ENCODE results near the gene MRC1.

Gene MRC1

DNA sequence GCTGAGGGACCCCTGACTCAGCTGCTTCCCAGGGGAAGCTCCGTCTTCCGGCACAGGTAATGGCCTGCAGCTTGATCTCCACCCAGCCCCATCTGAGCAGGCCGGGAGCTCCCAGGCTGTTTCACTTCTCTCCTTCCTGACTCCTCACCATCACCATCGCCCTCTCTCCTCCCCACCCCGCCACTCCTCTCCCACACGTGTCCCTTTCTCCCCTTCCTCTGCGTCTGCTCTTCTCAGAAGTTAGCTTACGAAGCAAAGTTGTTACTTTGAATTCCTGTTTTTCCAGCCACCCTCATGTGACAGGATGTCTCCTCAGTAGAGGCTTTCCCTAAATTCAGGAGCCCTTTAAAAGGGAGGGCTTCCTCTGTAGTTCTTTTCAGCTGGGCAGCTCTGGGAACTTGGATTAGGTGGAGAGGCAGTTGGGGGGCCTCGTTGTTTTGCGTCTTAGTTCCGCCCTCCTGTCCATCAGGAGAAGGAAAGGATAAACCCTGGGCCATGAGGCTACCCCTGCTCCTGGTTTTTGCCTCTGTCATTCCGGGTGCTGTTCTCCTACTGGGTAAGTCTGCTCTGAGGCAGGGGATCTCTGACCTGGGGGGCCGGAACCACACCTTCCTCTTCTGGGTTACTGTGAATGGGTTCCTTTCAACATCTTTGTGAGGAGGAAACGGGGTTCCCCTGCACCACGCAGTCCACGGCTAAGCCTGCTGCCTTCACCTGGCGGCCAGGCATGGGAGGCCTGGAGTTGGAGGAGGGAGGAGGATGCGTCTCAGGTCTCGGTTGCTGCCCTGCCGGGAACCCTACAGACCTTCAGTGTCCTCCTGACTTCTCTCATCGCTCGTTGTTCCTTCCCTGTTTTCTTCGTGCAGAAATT lies at the start of gene MRC1:
Gene MRC1, plus strand, starts transcription at position 378 of the 871 bp plus-strand sequence. Its CDS starts 118 bp downstream, at position 496.
- no peak for DNase-seq (ENCODE audit: low spot score)

DNA sequence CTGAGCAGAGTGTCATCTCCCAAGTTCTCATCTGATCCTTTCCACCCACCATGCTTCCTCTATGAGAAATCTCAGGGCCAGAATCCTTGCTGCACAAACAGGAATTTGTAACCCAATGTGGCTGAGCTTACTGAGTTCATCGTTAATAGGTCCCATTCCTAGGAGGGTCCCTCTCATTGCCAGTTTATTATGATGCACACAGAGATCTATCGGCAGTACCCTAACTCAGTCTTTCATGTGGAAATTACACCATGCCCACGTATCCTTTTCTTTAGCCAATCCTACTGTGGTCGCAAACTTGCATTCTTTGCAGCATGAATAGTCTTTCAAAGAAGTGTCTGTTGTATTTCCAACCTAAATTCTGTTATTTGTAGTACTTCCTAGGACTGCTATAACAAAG lies 45.0 kb upstream of the MRC1 start:
- DNase-seq (ENCODE audit: low spot score), result no peak

DNA sequence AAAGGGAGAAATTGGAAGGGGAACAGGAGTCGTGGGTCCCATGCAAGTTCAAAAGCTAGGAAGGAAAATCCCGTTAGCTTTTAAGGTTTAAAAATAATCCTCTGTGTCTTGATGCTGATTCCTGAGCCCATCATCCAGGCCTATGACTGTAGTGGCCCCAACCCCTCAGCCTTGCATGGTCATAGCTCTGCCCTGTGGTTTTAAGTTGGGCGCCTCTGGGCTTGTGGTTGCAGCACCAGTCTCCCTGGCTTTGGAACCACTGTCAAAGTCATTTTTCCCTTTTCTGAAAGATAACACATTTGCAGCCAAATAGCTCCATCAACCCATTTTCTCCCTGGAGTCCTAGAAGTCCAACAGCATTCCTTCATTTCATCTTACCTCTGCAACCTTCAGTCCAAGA lies 43.5 kb upstream of the MRC1 start:
- DNase-seq (ENCODE audit: low spot score), result no peak

DNA sequence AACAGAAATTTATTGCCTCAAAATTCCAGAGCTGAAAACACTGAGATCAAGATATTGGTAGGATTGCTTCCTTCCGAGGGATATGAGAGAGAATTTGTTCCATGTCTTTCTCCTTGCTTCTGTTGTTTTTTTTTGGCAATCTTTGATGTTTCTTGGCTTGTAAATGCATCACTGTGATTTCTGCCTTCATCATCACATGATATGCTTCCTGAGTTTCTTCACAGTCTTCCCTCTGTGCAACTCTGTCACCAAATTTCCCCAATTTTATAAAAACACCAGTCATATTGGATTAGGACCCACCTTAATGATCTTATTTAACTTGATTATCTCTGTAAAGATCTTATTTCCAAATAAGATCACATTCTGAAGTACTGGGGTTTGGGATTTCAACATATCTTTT lies 42.4 kb upstream of the MRC1 start:
- DNase-seq (ENCODE audit: low spot score), result no peak

DNA sequence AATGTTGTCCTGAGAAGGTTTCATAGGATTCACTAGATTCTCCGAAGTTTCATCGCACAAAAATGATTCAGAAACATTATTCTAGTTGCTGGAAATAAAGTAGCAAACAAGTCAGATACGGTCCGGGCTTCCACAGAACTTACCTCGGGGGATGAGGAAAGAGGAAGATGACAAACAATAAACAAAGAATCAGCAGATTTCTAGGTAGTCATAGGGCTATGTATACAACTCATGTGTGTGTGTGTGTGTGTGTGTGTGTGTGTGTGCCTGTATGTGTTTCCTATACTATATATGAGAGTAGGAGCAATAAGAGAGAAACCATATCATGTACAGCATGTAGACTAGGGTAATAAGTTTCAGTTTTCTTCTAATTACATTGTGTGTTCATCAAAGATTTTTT lies 40.7 kb upstream of the MRC1 start:
- no peak for DNase-seq (ENCODE audit: low spot score)

DNA sequence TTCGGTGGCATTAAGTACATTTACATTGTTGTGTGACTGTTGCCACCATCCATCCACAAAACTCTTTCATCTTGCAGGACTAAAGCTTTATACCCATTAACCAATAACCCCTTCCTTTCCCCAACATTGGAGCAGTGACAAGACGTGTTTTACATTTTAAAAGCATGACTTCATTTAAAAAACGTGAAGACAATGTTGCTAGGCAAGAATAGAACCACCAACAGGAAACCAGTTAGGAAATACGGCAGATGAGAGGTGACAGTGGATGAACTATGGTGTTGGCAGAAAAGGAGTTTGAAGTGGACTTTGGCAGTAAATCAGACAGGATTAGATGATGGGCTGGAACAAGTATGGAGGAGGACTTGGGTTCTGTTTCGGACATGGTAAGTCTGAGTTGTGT lies 40.2 kb upstream of the MRC1 start:
- DNase-seq (ENCODE audit: low spot score), result peak; percentile 57

DNA sequence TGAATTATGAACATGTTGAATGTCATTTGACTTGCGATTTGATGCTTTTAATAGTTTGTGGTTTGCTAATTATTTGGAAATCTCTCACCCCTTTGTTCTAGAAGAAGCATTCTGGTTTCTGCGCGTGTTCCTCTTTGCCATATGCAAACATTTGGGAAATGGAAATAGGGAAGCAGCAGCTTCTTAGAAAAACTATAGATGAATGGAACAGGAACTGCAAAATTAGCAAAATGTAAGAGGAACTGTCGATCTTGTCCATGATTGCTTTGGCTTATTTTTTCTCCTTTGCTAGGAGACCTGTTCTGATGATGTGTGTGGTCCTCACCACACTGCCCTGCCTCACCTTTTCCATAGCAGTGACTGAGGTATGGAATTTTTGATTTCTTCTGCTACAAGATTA lies 38.1 kb upstream of the MRC1 start:
- no peak for DNase-seq (ENCODE audit: low spot score)

DNA sequence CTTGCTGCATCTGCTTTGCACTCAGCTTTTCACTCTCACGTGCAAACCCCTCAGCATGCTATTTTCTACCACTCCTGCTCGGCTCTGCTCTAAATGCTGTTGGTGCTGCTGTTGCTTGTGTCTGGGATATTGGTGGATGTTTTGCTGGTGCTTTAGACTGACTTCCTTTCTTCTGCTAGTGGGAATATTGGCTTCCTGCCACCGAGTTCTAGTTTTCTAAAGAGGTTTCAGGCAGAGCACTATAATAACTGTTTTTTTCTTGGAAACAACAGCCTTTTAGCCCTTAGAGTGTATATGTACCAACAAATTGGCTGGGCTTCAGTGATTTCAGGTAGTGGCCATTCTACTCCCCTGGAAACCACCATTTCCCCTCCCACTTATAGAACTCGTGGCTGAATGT lies 29.4 kb upstream of the MRC1 start:
- DNase-seq (ENCODE audit: low spot score), result no peak

DNA sequence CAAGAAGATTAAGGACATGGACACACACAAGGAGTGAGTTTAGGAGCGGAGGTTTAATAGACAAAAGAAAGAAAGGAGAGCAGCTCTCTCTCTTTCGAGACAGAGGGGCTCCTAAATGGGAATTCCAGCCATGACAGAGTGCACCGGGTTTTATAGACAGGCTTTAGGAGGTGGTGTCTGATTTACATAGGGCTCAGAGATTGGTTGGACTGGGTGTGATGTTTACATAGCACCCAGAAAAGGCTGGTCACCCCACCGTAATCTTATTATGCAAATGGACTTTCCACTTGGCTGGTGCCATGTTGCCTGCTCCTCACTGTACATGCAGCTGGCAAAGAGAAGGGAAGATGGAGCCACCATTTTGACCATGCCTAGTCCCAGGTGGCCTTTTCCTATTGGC lies 28.4 kb upstream of the MRC1 start:
- no peak for DNase-seq (ENCODE audit: low spot score)

DNA sequence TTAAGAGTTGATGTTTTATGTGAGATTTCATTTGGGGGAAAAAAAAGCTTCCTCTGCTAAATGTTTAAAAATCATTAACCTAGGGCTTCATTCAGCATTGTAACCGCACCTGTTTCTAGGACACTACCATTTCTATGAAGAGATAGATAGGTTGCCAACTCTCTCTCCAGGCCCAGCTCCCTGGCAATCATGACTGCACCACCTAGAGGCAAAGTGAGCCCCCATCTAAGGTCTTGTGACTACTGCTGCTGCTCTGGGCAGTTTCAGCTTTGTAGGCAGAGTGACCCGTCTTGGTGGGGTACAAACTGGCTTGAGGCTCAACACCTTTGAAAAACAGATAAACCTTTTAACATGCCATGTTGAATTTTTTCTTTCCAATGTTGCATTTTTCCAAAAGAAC lies 27.3 kb upstream of the MRC1 start:
- DNase-seq (ENCODE audit: low spot score), result no peak

DNA sequence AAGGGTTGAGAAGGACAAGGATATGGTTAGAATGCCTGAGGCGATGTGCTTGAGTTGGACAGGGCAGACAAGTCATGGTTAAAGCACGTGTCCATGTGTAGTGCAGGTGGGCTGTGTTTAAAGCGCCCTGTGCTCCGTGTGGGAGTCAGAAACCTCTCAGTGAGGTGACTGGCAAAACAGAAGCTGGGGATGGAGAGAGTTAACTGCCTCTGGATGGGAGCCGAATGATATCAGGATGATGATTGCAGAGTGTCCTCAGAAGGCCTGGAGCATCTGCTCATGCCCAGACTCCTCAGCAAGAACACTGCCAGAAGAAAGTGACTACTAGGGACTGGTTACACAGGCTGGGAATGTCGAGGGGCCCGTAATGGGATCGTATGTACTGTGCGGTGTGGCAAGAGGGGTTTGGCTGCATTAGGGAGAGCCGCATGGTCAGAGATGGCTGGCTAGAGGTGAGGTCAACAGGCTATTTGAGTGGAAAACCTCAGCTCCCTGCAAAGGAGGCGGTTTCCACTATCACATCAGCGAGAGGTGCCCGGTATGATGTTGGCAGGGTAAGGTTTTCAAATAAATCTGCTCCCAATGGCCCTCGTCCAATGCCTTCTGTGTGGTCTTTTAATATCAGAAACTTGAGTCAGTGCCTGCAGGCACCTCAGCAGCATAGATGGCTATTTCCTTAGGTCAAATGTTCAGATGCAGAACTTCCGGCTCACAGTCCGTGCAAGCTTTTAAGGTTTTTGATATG lies 26.1 kb upstream of the MRC1 start:
- DNase-seq (ENCODE audit: low spot score), result peak; percentile 24

DNA sequence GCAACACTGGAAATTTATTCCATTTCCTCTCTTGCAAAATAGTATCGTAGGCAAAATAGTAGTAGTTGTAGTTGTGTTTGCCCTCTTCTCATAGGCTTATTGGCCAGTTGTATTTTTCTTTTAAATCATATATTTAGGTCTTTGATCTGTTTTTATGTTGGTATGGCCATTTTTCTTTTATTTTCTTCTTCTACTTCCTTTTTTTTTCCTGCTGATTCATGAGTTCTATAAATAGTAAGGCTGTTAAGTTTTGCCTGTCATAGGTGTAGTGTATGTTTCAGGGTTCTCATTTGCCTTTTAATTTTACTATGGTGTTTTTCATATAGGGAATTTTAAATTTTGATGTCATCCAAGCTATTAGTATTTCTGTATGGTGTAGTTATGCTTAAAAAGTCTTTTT lies 25.4 kb upstream of the MRC1 start:
- no peak for DNase-seq (ENCODE audit: low spot score)

DNA sequence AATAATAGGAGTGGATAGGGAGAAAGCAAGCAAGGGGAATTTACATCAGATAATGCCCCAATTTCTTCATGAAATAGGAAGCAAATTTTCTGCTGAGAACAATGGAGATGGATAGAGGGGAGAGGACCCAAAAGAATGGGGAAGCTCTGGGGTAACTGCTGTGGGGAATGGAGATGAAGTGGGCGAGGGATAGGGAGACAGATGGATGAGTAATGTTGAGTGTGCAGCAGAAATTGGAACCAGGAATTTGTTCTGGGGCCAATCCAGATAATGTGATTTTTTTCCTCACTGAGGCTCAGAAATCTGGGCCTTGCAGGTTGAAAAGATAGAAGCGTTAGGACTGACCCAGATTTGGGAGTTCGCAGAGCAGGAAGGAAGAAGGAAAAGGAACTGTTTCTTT lies 24.5 kb upstream of the MRC1 start:
- peak; percentile 46 for DNase-seq (ENCODE audit: low spot score)

DNA sequence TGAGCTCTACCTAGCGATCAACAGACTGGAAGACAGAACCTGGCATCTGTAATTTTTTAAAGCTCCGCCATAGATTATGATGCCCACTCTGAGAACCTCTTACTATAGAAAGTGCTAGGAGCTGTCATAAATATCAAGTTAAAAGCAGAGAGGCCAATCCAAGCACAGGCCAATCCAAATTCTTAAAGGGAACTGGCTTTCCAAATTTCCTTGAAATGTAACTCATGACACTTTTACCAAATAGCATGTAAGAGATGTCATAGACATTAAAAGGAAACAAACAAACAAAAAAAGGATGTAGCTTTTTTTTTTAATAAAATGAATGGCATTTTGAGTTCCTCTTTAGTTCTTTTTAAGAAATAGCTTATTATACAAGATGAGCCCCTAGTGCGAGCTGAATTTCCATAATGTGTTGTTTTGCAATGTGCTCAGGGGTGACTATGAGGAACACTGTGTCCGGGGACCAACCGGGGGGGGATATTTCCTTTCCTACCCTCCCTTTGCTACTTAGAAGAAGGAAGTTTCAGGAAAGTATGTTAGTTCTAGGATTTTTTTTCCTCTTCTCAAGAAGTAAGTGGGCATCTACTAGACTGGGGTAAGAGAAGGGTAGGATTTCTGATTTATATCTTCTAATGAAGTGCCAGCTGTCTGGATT lies 23.7 kb upstream of the MRC1 start:
- DNase-seq (ENCODE audit: low spot score), result no peak

DNA sequence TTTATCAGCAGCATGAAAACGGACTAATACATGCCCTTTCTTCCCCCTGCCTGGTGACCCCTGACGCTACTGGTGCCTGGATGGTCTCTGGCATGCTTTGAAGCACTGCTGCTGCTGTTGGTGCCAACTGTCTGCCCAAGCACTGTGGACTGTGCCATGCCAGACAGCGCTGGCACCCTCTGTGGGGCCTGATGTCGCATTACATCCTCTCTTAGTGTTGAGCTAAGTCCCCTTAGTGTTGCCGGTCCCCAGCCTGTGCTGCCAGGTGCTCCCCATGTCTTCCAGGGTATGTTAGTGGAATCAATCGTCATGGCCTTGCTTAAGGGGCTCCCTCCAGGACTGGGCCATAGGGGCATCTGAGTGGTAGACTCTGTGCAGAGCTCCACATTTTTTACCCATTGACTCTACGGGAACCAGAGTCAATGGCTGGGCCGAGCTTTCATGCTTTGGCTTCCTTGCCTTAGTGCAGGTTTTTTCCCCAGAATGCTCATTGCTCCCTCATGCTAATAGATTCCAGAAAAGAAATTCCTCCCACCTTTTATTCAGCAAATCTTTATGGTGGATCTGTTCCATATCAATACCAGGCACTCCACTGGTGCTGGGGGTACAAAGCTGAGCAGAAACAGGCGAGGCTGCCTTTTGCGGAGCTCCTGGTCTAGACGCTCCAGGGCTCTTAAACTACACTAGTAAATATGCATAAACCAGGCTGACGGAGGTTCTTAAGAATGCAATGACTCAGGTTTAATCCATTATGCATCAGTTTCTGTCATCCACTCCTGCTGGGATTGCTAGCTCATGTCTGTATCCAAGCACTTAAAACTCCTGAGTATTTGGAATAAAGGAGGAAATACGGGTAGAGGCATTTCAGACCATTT lies 21.8 kb upstream of the MRC1 start:
- peak; percentile 97 for DNase-seq (ENCODE audit: low spot score)

DNA sequence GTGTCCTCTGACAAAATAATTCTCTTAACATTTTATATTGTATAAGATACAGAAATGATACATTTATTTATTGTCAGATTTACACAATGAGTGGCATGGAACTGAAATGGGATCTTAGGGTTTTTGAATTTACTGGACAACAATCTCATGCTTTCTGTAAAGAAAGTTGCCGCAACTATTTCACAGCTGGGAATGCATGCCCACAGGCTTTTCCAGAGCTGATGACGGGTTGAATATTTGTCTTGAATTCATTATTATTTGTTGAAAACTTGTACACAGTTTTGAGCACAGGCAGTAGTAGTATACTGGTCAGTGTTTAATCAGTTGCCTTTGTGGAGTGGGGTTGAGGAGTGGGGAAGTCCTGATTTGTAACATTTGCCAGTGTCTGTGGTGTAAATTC lies 20.5 kb upstream of the MRC1 start:
- DNase-seq (ENCODE audit: low spot score), result no peak

DNA sequence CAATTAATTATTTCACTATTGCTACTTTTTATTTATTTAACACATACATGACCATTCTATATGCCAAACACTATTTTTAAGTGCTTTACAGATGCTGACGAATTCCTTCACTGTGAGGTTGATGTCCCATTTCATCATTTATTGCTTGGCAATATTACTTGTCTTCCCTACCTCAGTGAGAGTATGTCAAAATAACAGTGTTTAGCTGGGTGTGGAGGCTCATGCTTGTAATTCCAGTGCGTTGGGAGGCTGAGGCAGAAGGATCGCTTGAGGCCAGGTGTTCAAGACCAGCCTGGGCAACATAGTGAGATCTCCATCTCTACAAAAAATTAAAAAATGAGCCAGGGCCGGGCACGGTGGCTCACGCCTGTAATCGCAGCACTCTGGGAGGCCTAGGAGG lies 19.8 kb upstream of the MRC1 start:
- DNase-seq (ENCODE audit: low spot score), result no peak

DNA sequence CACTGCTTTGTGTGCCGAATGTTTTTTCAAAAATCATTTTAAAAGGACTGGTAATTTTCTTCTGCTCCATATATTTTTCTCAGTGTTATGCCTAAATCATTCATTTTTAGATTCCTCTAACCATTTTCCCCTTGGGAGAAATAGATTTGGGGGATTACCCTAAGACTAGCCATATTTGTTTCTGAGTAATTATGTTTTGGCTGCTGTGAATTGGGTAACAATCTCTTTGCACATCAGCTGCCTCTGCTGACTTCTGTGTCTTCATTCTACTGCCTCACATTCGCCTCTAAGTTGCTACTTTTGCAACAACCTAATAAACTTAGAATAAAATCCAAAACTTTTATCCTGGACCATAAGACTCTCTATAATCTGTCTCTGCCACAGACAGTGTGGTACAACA lies 18.5 kb upstream of the MRC1 start:
- no peak for DNase-seq (ENCODE audit: low spot score)

DNA sequence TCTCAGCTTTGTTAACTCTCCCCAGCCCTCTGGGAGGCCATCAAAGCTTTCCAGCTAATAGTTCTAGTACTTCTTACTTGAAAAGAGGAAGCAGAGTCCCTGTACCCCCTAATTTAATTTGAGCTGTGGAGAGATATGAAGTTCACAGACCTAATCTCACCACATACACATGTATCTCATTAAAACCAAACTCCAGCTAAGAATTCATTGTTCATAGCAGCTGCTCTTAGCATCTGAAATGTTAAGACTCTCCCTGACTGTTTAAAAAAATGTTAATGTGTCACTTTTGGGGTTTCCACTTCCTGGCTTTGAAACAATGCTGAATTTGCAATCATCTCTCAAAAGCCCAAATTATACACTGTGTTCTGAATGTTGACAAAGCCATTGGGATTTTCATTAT lies 16.2 kb upstream of the MRC1 start:
- DNase-seq (ENCODE audit: low spot score), result no peak

DNA sequence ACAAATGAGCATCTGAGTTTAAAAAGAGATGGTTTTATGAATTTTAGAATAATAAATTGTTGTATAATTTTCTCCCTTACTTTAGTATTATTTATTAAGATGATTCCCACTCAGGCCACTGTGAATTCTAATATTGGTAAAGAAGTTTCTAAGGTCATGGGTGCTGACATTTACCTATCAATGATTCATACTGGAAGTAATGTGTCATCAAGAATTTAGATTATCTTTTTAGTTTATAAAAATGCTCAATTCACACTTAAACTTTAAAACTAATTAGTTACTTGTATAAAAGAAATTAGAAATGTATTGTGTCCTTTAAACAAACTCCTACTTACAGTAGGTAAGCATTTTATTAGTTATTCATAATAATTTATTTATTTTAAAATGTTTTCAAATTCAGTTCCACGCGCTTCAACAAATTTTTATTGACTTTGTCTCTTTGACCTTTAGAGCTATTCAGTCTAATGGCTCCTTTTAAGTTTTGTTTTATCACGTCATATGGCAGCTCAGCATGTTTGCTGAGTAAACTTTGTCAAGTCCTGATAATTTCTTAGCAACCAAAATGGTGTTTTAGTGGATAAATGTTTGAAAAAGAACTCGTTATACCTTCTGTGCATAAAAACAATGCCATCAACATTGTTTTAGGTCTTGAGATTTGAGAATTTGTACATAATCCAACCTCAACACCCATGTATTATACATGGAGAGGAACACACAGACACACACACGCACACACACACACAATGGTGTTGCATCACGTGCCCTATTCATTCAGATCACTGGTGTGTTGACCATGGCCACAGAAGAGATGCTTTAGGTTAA lies 15.1 kb upstream of the MRC1 start:
- DNase-seq (ENCODE audit: low spot score), result no peak

DNA sequence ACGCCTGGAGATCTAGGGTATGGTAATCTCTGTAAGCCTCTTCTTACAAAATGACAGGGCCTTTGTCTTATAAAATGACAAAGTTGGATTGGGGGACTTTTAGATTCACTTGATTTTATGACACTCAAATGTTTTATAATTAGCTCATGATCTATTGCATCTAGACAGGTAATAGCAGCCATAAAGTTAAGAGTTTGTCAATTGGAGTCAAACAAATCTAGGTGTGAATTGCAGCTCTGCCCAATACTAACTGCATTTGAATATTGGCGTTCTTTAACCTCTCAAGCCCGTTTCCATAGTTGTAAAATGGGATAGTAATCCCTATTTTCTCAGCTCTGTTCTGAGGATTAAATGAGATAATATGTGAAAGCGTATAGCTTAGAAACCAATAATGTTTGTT lies 14.1 kb upstream of the MRC1 start:
- DNase-seq (ENCODE audit: low spot score), result no peak

Data from kidney tubule cell (primary cell).